ENCODE measurements around the gene ZNHIT1. TPM values are rescaled to one million over a fixed set of nuclear protein-coding genes. Genes with fewer than 3 reads are reported as not detected.
A peak's percentile ranks its signal among the peaks of the same experiment; 100 is the strongest.
"Not testable (repeated sequence)": the region's sequence is repeated elsewhere in the genome, so short reads cannot be mapped to it uniquely, and the experiment has no call there.

The ZNHIT1 gene
- total and polyA plus RNA-seq, 2 donors from 2014 or later = 74.9 to 208 TPM

GRCh38 chr7:101251871-101252659 is 34.1 kb downstream of the ZNHIT1 start:
- Histone ChIP-seq H3K27ac (ENCODE audit: low read depth in 2 of 2, low read length in 2 of 2) (peak overlapping the region; percentile 55 to 60), H3K27me3 (ENCODE audit: control insufficient read depth, insufficient read depth, low read length) (no peaks in the 10 kb centered on the region), H3K36me3 (ENCODE audit: control insufficient read depth in 2 of 3, insufficient read depth in 3 of 3, low read length in 3 of 3) (no peaks in the 10 kb centered on the region), H3K9me3 (ENCODE audit: control insufficient read depth in 2 of 3, insufficient read depth in 1 of 3, low read length in 3 of 3) (no peaks in the 10 kb centered on the region), H3K4me1 (ENCODE audit: control insufficient read depth in 2 of 3, insufficient read depth in 2 of 3, low read depth in 1 of 3, low read length in 3 of 3) (peaks cover 2 to 5% (median 4%) of the 10 kb centered on the region in 3 donors), H3K9ac (ENCODE audit: low read length in 3 of 3) (peak overlapping the region; percentile 91 to 97 (median 91)), H3K4me3 (ENCODE audit: low read length in 3 of 3) (peak overlapping the region; percentile 94 to 99 (median 97))
- no peak for TF ChIP-seq CTCF (IDR thresholded peaks at IDR 0.05; ENCODE audit: borderline replicate concordance, extremely low read depth, insufficient read depth)
- intact Hi-C loops (cut with DNase I) = no loop called here
- FAIRE-seq (peak; percentile 73), DNase-seq (peak; percentile 96 to 99 (median 99))

GRCh38 chr7:101253199-101253598 is 35.2 kb downstream of the ZNHIT1 start:
- DNase-seq; H3K36me3 ChIP-seq (ENCODE audit: control insufficient read depth in 2 of 3, insufficient read depth in 3 of 3, low read length in 3 of 3); FAIRE-seq; H3K9ac ChIP-seq (ENCODE audit: low read length in 3 of 3); H3K27ac ChIP-seq (ENCODE audit: low read depth in 2 of 2, low read length in 2 of 2); H3K27me3 ChIP-seq (ENCODE audit: control insufficient read depth, insufficient read depth, low read length); intact Hi-C loops (cut with DNase I); H3K9me3 ChIP-seq (ENCODE audit: control insufficient read depth in 2 of 3, insufficient read depth in 1 of 3, low read length in 3 of 3); H3K4me1 ChIP-seq (ENCODE audit: control insufficient read depth in 2 of 3, insufficient read depth in 2 of 3, low read depth in 1 of 3, low read length in 3 of 3): not testable (repeated sequence)
- H3K4me3 ChIP-seq (ENCODE audit: low read length in 3 of 3) = peak overlapping the region in 1 of 3 donors; percentile 97

DNA sequence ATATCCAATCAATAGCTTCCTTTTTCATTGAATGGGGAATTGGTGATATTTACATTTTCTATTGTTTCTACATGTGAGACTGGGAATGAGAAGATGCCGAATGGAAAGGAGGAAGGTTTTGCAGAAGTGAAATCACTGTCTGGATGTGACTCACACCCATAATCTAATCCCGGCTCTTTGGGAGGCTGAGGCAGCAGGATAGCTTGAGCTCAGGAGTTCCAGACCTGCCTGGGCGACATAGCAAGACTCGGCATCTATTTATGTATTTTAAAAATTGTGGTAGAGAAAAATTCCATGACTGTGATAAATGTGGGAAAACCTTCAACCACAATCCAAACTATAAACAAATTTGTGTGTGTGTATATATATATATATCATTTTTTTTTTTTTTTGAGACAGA is 37.8 kb downstream of the ZNHIT1 start:
- Histone ChIP-seq H3K36me3 (ENCODE audit: control insufficient read depth in 2 of 3, insufficient read depth in 3 of 3, low read length in 3 of 3) (no peaks in the 10 kb centered on the region), H3K4me1 (ENCODE audit: control insufficient read depth in 2 of 3, insufficient read depth in 2 of 3, low read depth in 1 of 3, low read length in 3 of 3) (peaks cover 2 to 5% (median 4%) of the 10 kb centered on the region in 3 donors), H3K27ac (ENCODE audit: low read depth in 2 of 2, low read length in 2 of 2) (no peak overlapping the region), H3K4me3 (ENCODE audit: low read length in 3 of 3) (no peak overlapping the region), H3K27me3 (ENCODE audit: control insufficient read depth, insufficient read depth, low read length) (no peaks in the 10 kb centered on the region), H3K9me3 (ENCODE audit: control insufficient read depth in 2 of 3, insufficient read depth in 1 of 3, low read length in 3 of 3) (no peaks in the 10 kb centered on the region), H3K9ac (ENCODE audit: low read length in 3 of 3) (no peak overlapping the region)
- DNase-seq (no peak), FAIRE-seq (no peak)
- no peak for TF ChIP-seq CTCF (IDR thresholded peaks at IDR 0.05; ENCODE audit: borderline replicate concordance, extremely low read depth, insufficient read depth)
- intact Hi-C loops (cut with DNase I) = no loop called here

DNA sequence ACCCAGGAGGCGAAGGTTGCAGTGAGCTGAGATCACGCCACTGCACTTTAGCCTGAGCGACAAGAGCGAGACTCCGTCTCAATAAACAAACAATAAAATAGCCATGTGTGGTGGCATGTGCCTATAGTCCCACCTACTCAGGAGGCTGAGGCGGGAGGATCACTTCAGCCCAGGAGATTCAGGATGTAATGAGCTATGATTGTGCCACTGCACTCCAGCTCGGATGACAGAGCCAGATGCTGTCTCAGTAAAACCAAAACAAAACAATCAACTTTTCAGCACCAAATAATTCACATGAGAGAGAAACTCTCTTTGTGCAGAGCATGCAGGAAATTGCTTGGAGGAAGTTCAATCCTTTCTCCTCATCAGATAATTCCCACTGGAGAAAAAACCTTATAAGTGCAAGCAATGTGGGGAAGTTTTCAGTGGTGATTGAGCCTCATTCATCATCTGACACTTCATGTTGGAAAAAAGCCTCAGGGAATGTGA is 40.3 kb downstream of the ZNHIT1 start:
- FAIRE-seq (no peak), DNase-seq (no peak)
- H3K4me3 ChIP-seq (ENCODE audit: low read length in 3 of 3) = no peak overlapping the region
- no peak overlapping the region for H3K27ac ChIP-seq (ENCODE audit: low read depth in 2 of 2, low read length in 2 of 2)
- intact Hi-C loops (cut with DNase I) = no loop called here
- H3K27me3 ChIP-seq (ENCODE audit: control insufficient read depth, insufficient read depth, low read length) = no peaks in the 10 kb centered on the region
- no peaks in the 10 kb centered on the region for H3K36me3 ChIP-seq (ENCODE audit: control insufficient read depth in 2 of 3, insufficient read depth in 3 of 3, low read length in 3 of 3)
- no peaks in the 10 kb centered on the region for H3K4me1 ChIP-seq (ENCODE audit: control insufficient read depth in 2 of 3, insufficient read depth in 2 of 3, low read depth in 1 of 3, low read length in 3 of 3)
- no peak overlapping the region for H3K9ac ChIP-seq (ENCODE audit: low read length in 3 of 3)
- no peaks in the 10 kb centered on the region for H3K9me3 ChIP-seq (ENCODE audit: control insufficient read depth in 2 of 3, insufficient read depth in 1 of 3, low read length in 3 of 3)
- no peak for TF ChIP-seq CTCF (IDR thresholded peaks at IDR 0.05; ENCODE audit: borderline replicate concordance, extremely low read depth, insufficient read depth)

GRCh38 chr7:101264102-101264706 is 46.2 kb downstream of the ZNHIT1 start:
- intact Hi-C loops (cut with DNase I); H3K27me3 ChIP-seq (ENCODE audit: control insufficient read depth, insufficient read depth, low read length); H3K36me3 ChIP-seq (ENCODE audit: control insufficient read depth in 2 of 3, insufficient read depth in 3 of 3, low read length in 3 of 3); H3K27ac ChIP-seq (ENCODE audit: low read depth in 2 of 2, low read length in 2 of 2); H3K4me3 ChIP-seq (ENCODE audit: low read length in 3 of 3); H3K4me1 ChIP-seq (ENCODE audit: control insufficient read depth in 2 of 3, insufficient read depth in 2 of 3, low read depth in 1 of 3, low read length in 3 of 3); FAIRE-seq; H3K9me3 ChIP-seq (ENCODE audit: control insufficient read depth in 2 of 3, insufficient read depth in 1 of 3, low read length in 3 of 3); H3K9ac ChIP-seq (ENCODE audit: low read length in 3 of 3): not testable (repeated sequence)
- peak in 4 of 5 donors; percentile 82 to 90 (median 86) for DNase-seq

Data from kidney (tissue), 14 donors.